HG03103 (cell line): ENCODE data around the gene MS4A12.
"Not testable (repeated sequence)": the region's sequence is repeated elsewhere in the genome, so short reads cannot be mapped to it uniquely, and the experiment has no call there.

Experiments used
- ATAC-seq: cut with Tn5 transposase; IDR thresholded peaks from one replicate; pipeline ENCODE4 v1.9.1; 2021; ENCODE audit warnings: low read depth; ENCODE audit not compliant: unreplicated experiment

MS4A12 gene, protein sequence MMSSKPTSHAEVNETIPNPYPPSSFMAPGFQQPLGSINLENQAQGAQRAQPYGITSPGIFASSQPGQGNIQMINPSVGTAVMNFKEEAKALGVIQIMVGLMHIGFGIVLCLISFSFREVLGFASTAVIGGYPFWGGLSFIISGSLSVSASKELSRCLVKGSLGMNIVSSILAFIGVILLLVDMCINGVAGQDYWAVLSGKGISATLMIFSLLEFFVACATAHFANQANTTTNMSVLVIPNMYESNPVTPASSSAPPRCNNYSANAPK

DNA sequence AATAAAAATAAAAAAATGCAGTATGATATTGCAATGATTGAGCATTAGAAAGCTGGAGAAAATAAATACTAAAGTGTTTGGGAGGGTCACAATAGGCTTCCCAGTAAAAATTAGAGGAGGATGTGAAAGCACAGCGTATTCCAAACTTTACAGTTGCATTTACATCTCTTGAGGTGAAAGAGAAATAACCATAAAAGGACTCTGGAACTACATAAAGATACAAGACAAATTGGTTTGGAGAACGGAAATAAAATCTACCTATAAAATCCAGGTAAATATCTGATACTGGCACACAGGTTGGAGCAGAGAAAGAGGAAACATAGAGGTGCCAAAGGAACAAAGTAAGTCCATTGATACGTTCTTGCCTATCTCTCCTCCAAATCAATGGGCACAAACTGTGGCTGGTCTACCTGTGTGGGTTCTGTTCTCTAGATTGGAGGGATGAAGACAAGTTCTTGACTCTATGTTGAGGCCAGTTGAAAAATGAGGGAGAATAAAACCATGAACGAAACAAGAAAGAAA lies at the start of gene MS4A12:
MS4A12 (plus strand) TSS at position 291 of the 522 bp plus-strand sequence. CDS start 4,541 bp downstream, outside the sequence.
- ATAC-seq = no peak

DNA sequence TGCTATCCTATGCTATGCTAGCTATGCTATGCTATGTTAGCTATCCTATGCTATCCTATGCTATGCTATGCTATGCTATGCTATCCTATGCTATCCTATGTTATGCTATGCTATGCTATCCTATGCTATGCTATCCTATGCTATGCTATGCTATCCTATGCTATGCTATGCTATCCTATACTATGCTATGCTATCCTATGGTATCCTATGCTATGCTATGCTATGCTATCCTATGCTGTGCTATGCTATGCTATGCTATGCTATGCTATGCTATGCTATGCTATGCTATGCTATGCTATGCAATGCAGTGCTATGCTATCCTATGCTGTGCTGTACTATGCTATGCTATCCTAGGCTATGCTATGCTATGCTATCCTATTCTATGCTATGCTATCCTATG lies 45.5 kb upstream of the MS4A12 start:
- ATAC-seq = no peak

DNA sequence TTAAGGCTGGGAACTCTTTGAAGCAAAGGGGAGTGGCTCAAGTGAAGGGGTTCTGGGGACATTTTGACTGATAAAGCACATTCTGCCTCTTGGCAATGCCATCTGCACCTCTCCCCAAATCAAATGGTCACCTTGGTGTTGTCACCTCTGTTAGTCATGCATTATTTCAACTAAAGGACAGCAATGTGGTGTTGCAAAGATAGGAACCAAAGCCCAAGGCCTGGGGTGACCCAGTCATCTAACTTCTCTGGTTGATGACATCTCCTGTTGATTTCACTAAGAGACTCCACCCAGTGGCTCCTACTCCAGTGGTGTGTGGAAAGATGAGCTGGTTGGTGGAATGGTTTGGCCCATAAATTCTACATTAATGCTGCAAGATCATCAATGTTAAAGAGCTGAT lies 44.7 kb upstream of the MS4A12 start:
- no peak for ATAC-seq

DNA sequence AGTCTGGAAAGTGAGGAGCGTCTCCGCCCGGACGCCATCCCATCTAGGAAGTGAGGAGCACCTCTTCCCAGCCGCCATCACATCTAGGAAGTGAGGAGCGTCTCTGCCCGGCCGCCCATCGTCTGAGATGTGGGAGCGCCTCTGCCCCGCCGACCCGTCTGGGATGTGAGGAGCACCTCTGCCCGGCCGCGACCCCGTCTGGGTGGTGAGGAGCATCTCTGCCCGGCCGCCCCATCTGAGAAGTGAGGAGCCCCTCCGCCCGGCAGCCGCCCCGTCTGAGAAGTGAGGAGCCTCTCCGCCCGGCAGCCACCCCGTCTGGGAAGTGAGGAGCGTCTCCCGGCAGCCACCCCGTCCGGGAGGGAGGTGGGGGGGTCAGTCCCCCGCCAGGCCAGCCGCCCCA lies 41.4 kb upstream of the MS4A12 start:
- ATAC-seq = not testable (repeated sequence)

DNA sequence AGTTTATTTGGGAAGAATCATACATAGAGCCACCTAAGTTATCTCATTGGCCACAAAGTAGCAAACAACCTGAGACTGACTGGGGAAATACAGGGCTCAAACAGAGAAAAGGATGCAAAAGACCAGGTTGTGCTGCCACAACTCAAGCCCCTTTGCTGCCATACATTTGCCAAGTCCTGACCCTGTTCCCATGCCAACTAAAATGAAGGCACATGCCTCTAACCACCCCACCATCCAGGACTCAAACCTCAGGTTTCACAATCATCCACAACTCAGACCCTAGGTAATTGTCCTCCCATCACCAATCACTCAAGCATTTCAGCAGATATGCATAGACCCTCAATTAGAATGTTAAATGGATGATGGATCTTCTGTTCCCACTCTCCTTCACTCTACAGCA lies 38.4 kb upstream of the MS4A12 start:
- no peak for ATAC-seq

DNA sequence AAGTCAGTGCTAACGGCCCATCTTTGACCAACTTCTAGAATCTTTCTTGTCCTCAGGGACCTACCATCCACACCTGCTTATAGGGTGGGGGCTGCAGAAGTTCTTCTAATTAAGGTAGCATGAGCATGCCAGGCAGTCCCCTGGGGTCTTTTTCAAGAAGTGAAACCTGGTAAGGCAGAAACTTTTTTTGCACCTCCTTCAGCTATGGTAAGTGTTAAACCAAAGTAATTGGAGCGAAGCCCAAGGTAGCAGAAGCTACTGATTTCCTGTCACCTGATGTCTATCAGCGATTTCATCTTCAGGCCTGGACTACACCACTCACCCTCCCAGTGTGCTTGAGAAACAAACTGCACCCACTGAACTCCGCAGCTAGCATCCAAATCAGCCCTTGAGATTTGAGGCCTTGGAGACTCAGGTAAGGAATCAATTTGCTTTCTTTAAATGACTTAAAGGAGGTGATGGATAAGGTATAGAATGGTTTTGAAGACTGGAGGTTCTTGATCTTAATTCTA lies 37.0 kb upstream of the MS4A12 start, which contains the start of gene MS4A1:
MS4A1 (plus strand) TSS at position 317 of the 512 bp plus-strand sequence. CDS start 6,528 bp downstream, outside the sequence.
- ATAC-seq = peak; percentile 80

DNA sequence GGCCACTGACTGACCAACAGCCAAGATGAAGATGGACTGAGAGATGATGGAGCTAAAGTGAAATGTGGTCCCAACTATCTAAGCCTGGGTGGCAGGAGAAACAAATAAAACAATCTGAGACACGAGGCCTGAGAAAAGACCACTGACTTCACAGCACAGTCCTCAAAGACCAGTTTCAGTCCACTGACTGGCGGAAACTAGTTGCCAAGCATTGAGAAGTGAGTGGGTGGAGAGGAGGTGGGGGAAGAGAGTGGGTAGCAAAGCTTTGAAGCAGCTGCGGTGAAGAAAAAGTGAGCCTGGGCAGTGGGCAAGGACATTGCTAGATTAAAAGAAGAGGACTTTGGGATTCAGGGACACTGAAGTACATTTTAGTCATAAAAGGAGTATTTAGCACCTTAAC lies 35.0 kb upstream of the MS4A12 start:
- no peak for ATAC-seq

DNA sequence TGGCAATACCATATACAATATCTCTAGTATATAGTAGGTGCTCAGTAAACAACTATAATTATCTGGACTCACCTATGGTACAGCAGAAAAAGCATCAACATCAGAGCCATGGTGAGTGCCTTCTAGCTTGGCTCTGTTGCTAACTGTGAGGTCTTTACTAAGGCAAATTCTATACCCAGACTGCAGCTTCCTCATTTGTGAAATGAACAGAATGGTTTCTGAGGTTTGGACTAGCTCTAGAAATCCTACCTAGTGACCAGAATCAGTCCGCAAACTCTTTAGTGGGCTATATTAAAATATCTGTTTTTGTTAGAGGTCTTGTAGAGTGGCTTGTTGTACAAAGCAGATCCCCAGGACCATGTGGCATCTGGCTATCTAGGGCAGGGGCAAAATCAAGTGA lies 33.2 kb upstream of the MS4A12 start:
- no peak for ATAC-seq

DNA sequence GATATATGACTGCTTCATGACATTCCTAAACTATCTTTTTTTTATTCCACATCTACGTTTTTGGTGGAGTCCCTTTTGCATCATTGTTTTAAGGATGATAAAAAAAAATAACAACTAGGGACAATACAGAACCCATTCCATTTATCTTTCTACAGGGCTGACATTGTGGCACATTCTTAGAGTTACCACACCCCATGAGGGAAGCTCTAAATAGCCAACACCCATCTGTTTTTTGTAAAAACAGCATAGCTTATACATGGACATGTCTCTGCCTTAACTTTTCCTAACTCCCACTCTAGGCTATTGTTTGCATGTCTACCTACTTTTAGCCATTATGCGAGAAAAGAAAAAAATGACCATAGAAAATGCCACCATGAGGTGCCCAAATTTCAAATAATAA lies 23.7 kb upstream of the MS4A12 start:
- ATAC-seq = no peak

DNA sequence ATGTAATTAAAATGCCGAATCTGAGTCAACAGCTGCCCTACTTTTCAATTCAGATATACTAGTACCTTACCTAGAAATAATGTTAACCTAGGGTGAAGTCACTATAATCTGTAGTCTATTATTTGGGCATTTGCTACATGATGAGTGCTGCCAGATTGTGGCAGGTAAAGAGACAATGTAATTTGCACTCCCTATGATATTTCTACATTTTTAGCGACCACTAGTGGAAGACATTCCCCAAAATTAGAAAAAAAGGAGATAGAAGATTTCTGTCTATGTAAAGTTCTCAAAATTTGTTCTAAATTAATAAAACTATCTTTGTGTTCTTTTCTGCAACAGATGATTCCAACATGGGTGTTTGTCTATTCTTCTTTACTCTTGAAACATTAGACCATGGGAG lies 22.9 kb upstream of the MS4A12 start:
- no peak for ATAC-seq

DNA sequence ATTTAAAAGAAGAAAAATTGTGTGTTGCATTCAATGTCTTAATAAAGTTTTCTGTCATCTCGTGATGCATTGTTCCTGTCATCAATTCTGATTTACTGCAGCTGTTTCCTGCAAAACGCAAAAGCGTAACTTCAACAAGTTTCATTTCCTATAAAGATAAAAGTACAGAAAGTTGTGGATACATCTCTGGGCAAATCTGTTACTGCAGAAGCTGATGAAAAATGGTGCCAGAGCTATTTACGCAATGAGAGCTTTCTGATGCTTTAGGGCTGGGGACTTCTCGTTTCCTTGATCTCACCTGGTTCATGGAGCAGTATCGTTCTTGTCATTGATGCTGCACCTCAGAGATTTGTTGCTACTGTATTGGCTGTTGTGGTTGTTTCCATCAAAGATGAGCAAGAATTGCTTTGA lies 15.5 kb upstream of the MS4A12 start:
- ATAC-seq = no peak

DNA sequence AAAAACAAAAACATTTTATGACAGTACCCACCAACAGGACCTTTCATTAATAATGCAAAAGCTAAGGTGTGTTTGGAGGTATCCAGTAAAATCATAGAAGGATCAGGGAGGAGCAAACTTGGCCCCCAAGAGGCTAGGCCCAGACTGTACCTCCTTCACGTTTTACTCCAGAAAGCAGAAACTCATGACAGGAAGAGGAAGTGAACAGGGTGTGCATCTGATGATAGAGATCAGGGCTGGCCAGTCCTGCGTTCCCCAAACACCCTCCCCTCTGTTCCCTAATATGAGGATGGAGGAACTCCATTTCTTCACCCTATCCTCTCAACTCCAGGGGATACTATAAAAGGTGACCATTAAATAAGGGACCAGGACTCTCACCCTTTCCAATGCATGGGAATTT lies 10.2 kb upstream of the MS4A12 start:
- ATAC-seq = no peak

DNA sequence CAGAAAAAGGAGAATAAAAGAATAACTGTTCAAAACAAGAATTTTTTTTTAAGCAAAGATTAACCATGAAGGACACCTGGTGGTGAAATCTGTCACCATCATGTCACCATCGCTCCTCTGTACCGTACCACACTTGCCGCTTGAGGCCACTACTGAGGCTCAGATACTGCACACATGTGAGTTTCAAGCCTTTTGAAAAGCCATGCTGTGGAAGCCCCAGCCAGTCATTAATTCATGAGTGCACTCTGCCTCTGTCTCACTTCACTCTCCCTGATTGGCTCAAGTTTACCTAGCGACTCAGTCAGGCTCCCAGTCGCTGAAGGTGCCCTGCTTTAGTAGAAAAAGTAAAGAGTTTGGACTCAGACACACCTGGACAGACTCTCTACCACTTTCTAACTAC lies 6.6 kb upstream of the MS4A12 start:
- ATAC-seq = peak; percentile 96

DNA sequence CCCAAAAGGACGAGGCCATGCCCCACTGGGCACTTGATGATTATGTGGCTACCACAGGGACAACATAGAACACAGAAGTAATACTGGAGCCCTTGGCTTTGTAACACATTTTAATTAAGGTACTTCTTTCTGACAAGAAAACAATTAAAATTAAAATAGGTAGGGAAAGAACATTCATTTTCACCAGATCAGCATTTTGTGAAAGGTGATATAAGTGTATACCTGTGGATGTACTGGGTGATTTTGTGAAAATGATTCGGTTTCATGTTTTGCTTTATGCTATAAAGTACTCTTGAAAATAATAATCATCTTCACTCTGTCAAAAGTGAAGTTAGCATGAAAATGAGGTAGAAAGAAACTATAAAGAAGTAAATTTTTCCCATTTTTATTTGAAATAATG lies 876 bp downstream of the MS4A12 start:
- no peak for ATAC-seq

DNA sequence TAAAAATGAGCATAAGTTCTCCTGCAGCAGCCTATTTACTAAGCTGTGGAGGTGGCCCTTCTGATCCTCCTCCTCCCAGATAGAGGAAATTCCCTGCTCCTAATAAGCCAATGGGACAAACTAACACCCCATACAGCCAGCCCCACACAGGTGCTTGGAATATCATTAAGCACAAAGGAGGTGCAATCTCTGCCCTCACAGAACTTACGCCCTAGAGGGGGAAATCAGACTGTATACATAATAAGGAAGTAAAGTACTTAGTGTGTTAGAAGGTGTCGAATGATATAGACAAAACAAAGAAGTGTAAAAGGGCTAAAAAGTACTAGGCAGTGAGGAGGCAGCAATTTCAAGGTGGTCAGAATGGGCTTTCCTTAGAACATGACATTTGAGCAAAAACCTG lies 5.8 kb downstream of the MS4A12 start:
- ATAC-seq = no peak

DNA sequence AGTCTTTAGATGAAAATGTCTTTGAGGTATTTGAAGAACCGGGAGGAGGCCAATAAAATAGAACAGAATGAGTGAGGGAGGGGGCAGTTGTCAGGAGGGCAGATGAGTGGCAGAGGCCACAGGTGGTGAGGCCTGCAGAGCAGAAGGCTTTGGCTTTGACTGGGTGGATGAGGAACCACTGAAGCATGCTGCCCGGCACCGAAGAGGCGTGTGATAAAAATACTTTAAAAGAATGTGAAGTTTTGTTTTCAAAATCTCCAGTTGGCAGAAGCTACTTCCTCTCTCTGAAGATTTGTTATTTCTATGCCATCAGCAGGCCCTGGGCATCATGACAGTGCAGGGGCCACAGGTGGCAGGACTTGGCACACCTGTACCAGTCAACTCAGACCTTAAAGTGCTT lies 6.3 kb downstream of the MS4A12 start:
- no peak for ATAC-seq

DNA sequence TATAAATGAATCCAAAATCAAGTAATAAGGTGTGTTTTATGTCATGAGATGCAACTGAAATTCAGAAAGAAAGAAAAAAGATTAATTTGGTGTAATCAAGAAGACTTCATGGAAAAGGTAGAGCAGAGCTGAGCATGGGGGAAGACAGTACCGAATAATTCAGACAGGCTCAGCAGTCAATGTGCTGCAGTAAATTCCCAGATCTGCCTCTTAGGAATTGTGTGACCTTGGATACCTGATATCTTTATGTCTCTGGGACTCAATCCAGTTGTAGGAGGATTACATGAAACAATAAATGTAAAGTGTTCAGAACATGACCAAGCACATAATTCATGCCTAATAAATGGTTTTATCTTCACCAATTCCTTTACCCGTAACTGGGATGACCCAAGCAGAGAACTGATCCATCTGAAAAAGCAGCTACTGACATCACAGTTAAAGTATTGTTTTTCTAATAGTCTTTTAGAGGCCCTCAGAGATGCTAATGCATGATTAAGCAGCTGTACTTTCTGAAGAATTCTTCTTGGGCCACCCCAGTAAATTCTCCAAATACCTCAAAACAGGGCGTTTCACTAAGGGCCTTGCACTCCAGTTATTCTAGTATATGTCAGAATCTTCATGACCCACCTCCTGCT lies 7.8 kb downstream of the MS4A12 start:
- no peak for ATAC-seq

DNA sequence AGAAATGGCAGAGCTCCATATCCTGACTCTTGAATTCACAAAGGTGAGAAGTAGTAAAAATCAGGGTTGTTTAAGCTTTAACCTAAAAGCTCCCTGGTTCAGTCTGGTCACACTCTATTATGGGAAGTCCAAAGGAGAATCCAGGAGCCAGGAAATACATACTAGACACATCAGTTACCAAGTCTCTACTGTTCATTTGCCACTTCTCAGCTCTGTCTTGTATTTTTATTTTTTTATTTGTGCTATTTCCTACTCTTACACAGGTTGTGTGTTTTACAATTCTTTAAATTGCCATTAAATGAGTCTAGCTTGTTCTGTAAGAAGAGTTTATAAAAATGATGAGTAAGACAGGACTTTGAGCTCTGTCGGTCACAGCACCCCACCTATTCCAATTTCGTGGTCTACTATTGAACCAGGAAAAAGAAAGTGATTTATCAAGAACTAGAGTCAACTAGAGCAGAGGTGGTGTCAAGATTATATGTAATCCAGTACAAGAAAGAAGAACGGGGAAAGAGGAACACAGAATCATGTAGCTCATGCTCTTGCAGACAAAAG lies 9.7 kb downstream of the MS4A12 start:
- no peak for ATAC-seq

DNA sequence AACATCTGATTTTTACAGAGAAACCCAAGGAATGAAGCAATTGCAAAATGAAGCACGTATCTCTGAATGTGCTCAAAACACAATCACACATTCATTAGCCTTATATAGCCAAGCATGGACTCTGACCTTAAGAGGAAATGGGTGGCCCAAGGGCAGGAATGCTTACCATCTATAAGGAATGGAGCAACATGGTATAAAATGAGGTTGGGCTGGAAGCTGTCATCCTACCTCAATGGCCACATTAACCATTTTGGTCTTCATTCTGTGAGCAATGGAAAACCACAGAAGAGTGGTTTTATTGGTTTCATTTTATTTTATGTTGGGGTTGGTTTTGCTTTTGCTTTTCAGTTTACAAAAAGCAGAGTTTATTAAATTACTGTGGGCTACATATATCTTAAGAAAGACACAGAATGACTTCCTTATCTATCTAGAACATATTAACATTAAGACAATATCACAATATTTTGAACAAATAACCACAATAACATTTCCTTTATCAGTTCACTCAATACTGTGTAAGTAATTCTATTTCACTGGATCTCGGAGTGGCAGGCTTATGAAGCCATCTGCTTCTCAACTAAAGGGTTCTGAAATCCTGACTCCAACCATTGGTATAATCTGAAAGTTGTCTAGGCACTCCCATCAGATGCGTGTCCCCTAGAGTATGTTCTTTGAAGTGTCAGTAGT lies 11.8 kb downstream of the MS4A12 start:
- no peak for ATAC-seq

DNA sequence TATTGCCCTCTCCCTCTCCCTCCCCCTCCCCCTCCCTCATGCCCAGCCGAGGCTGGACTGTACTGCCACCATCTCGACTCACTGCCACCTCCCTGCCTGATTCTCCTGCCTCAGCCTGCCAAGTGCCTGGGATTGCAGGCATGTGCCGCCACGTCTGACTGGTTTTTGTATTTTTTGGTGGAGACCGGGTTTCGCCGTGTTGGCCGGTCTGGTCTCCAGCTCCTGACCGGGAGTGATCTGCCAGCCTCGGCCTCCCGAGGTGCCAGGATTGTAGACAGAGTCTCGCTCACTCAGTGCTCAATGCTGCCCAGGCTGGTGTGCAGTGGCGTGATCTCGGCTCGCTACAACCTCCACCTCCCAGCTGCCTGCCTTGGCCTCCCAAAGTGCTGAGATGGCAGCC lies 17.0 kb downstream of the MS4A12 start:
- not testable (repeated sequence) for ATAC-seq

DNA sequence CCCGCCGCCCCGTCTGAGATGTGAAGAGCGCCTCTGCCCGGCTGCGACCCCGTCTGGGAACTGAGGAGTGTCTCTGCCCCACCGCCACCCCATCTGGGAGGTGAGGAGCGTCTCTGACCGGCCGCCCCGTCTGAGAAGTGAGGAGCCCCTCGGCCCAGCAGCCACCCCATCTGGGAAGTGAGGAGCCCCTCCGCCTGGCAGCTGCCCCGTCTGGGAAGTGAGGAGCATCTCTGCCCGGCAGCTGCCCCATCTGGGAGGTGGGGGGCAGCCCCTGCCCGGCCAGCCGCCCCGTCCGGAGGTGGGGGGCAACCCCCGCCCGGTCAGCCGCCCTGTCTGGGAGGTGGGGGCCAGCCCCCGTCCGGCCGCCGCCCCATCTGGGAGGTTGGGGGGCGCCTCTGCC lies 17.6 kb downstream of the MS4A12 start:
- not testable (repeated sequence) for ATAC-seq
